ENCODE results near the gene SULF2.

The SULF2 gene

GRCh38 chr20:47669152-47669425 is 116.2 kb downstream of the SULF2 start:
- no peak for DNase-seq (ENCODE audit: low read depth)

- no peak for DNase-seq (ENCODE audit: low read depth)
Observed at GRCh38 chr20:47668313-47669151, 116.7 kb downstream of the SULF2 start.

GRCh38 chr20:47667531-47668312 is 117.6 kb downstream of the SULF2 start:
- DNase-seq (ENCODE audit: low read depth) = no peak

GRCh38 chr20:47667086-47667485 is 118.2 kb downstream of the SULF2 start:
- DNase-seq (ENCODE audit: low read depth) = no peak

GRCh38 chr20:47666304-47666703 is 119.0 kb downstream of the SULF2 start:
- DNase-seq (ENCODE audit: low read depth) = no peak

GRCh38 chr20:47665221-47665991 is 119.9 kb downstream of the SULF2 start:
- DNase-seq (ENCODE audit: low read depth) = no peak

GRCh38 chr20:47664744-47665143 is 120.5 kb downstream of the SULF2 start:
- no peak for DNase-seq (ENCODE audit: low read depth)

GRCh38 chr20:47664068-47664437 is 121.2 kb downstream of the SULF2 start:
- DNase-seq (ENCODE audit: low read depth) = no peak

- peak; percentile 55 for DNase-seq (ENCODE audit: low read depth)
Observed at GRCh38 chr20:47663354-47664067, 121.8 kb downstream of the SULF2 start.

- DNase-seq (ENCODE audit: low read depth) = no peak
Observed at GRCh38 chr20:47662483-47663353, 122.6 kb downstream of the SULF2 start.

- DNase-seq (ENCODE audit: low read depth) = no peak
Observed at GRCh38 chr20:47661714-47662113, 123.6 kb downstream of the SULF2 start.

GRCh38 chr20:47660983-47661700 is 124.1 kb downstream of the SULF2 start:
- no peak for DNase-seq (ENCODE audit: low read depth)

- no peak for DNase-seq (ENCODE audit: low read depth)
Observed at GRCh38 chr20:47660602-47660905, 124.7 kb downstream of the SULF2 start.

GRCh38 chr20:47659904-47660601 is 125.2 kb downstream of the SULF2 start:
- DNase-seq (ENCODE audit: low read depth) = no peak

- DNase-seq (ENCODE audit: low read depth) = no peak
Observed at GRCh38 chr20:47656318-47656717, 129.0 kb downstream of the SULF2 start.

GRCh38 chr20:47655635-47656034 is 129.6 kb downstream of the SULF2 start:
- DNase-seq (ENCODE audit: low read depth) = no peak

- no peak for DNase-seq (ENCODE audit: low read depth)
Observed at GRCh38 chr20:47654370-47654769, 130.9 kb downstream of the SULF2 start.

GRCh38 chr20:47653869-47654268 is 131.4 kb downstream of the SULF2 start:
- no peak for DNase-seq (ENCODE audit: low read depth)

GRCh38 chr20:47652794-47653193 is 132.5 kb downstream of the SULF2 start:
- DNase-seq (ENCODE audit: low read depth) = no peak

- DNase-seq (ENCODE audit: low read depth) = no peak
Observed at GRCh38 chr20:47652301-47652700, 133.0 kb downstream of the SULF2 start.

Data from T follicular helper cell (primary cell).